ENCODE measurements around the gene PEX26. TPM values are rescaled to one million over a fixed set of nuclear protein-coding genes. Genes with fewer than 3 reads are reported as not detected.

The PEX26 gene
- total and polyA plus RNA-seq, 2 donors (not counting 1 experiment from before 2014, with no cell fraction given) = 10.9 to 33.4 TPM

GRCh38 chr22:18064636-18065035 is 13.2 kb upstream of the PEX26 start:
- Mint-ChIP-seq H3K27me3 (no peaks in the 10 kb centered on the region), H3K4me3 (peak overlapping the region; percentile 79), H3K27ac (peak overlapping the region; percentile 13), H3K4me1 (peaks cover 55% of the 10 kb centered on the region), H3K9me3 (ENCODE audit: insufficient read depth) (no peaks in the 10 kb centered on the region)
- no peaks in the 10 kb centered on the region for H4K20me1 ChIP-seq (ENCODE audit: control insufficient read depth, insufficient read depth, low read length, poor library complexity, severe bottlenecking)
- H3K4me2 ChIP-seq (replicated peaks; ENCODE audit: low read depth, low read length, poor library complexity, severe bottlenecking) = peak overlapping the region; percentile 63
- 94% methylated on average over 4 of the region's 7 CpGs for WGBS (ENCODE audit: insufficient coverage)
- ATAC-seq (ENCODE audit: low read depth) (no peak), DNase-seq (no peak)
- intact Hi-C loops (cut with micrococcal nuclease) = no loop called here
- no peaks in the 10 kb centered on the region for H3K36me3 ChIP-seq (replicated peaks in 1 of 2; ENCODE audit: control extremely low read depth in 1 of 2, control insufficient read depth in 1 of 2, extremely low read depth in 1 of 2, insufficient read depth in 2 of 2, low read length in 1 of 2)
- no peak overlapping the region for H3K9ac ChIP-seq (ENCODE audit: low read length)
- no peaks in the 10 kb centered on the region for H3K9me3 ChIP-seq (ENCODE audit: control extremely low read depth in 1 of 3, control insufficient read depth in 2 of 3, insufficient read depth in 1 of 3, low read length in 2 of 3)
- H3K4me3 ChIP-seq (ENCODE audit: control extremely low read depth in 1 of 5, extremely low read depth in 1 of 5, insufficient read depth in 1 of 5, low read depth in 2 of 5, low read length in 4 of 5) = no peak overlapping the region
- TF ChIP-seq EZH2 (IDR thresholded peaks at IDR 0.05; ENCODE audit: borderline replicate concordance, insufficient read depth, low read depth, low read length, poor library complexity, severe bottlenecking) = no peak
- TF ChIP-seq, protein P1, sequence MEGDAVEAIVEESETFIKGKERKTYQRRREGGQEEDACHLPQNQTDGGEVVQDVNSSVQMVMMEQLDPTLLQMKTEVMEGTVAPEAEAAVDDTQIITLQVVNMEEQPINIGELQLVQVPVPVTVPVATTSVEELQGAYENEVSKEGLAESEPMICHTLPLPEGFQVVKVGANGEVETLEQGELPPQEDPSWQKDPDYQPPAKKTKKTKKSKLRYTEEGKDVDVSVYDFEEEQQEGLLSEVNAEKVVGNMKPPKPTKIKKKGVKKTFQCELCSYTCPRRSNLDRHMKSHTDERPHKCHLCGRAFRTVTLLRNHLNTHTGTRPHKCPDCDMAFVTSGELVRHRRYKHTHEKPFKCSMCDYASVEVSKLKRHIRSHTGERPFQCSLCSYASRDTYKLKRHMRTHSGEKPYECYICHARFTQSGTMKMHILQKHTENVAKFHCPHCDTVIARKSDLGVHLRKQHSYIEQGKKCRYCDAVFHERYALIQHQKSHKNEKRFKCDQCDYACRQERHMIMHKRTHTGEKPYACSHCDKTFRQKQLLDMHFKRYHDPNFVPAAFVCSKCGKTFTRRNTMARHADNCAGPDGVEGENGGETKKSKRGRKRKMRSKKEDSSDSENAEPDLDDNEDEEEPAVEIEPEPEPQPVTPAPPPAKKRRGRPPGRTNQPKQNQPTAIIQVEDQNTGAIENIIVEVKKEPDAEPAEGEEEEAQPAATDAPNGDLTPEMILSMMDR (IDR thresholded peaks at IDR 0.05) = no peak
- CTCF ChIA-PET = interaction anchor here (0.9 to 3.5 kb wide), 5 partner anchors 8 to 234 kb away, joined by 3 to 38 read pairs (median 7); partner anchors contain the start of gene PEX26
- H3K79me2 ChIP-seq (ENCODE audit: control insufficient read depth, insufficient read depth, low read length) = peaks cover 3% of the 10 kb centered on the region
- peaks cover 42 to 54% of the 10 kb centered on the region in 2 donors for H3K4me1 ChIP-seq (ENCODE audit: control insufficient read depth in 2 of 2, insufficient read depth in 2 of 2, low read length in 2 of 2)
- no peaks in the 10 kb centered on the region for H3K27me3 ChIP-seq (replicated peaks in 1 of 4; ENCODE audit: control extremely low read depth in 1 of 4, control insufficient read depth in 3 of 4, insufficient read depth in 4 of 4, low read length in 3 of 4)
- no peak overlapping the region for H3K27ac ChIP-seq (ENCODE audit: low read length in 2 of 2)
- POLR2A ChIA-PET = interaction anchor here (2.5 kb wide), 1 partner anchor 8 kb away, joined by 13 read pairs; no protein-coding TSS in a partner anchor
- no peak overlapping the region for H2AFZ ChIP-seq (ENCODE audit: insufficient read depth, low read depth, low read length, poor library complexity, severe bottlenecking)

- ChIA-PET CTCF (interaction anchor here (0.9 to 3.5 kb wide), 6 partner anchors 8 to 235 kb away, joined by 3 to 38 read pairs (median 5); partner anchors contain the start of gene PEX26), POLR2A (interaction anchor here (0.6 to 2.5 kb wide), 3 partner anchors 8 to 86 kb away, joined by 3 to 13 read pairs (median 3); no protein-coding TSS in a partner anchor)
- no peaks in the 10 kb centered on the region for H4K20me1 ChIP-seq (ENCODE audit: control insufficient read depth, insufficient read depth, low read length, poor library complexity, severe bottlenecking)
- ATAC-seq (ENCODE audit: low read depth) = peak; percentile 32
- no peak overlapping the region for H3K4me3 ChIP-seq (ENCODE audit: control extremely low read depth in 1 of 5, extremely low read depth in 1 of 5, insufficient read depth in 1 of 5, low read depth in 2 of 5, low read length in 4 of 5)
- no peaks in the 10 kb centered on the region for H3K27me3 ChIP-seq (replicated peaks in 1 of 4; ENCODE audit: control extremely low read depth in 1 of 4, control insufficient read depth in 3 of 4, insufficient read depth in 4 of 4, low read length in 3 of 4)
- no peak overlapping the region for H2AFZ ChIP-seq (ENCODE audit: insufficient read depth, low read depth, low read length, poor library complexity, severe bottlenecking)
- no peak for DNase-seq
- Mint-ChIP-seq H3K4me3 (peak overlapping the region; percentile 79), H3K4me1 (peaks cover 61% of the 10 kb centered on the region), H3K27me3 (no peaks in the 10 kb centered on the region), H3K9me3 (ENCODE audit: insufficient read depth) (no peaks in the 10 kb centered on the region), H3K27ac (peak overlapping the region; percentile 87)
- 19% methylated on average over 7 of the region's 9 CpGs for WGBS (ENCODE audit: insufficient coverage)
- peaks cover under 1% of the 10 kb centered on the region for H3K79me2 ChIP-seq (ENCODE audit: control insufficient read depth, insufficient read depth, low read length)
- peaks cover 44 to 55% of the 10 kb centered on the region in 2 donors for H3K4me1 ChIP-seq (ENCODE audit: control insufficient read depth in 2 of 2, insufficient read depth in 2 of 2, low read length in 2 of 2)
- H3K27ac ChIP-seq (ENCODE audit: low read length in 2 of 2) = no peak overlapping the region
- intact Hi-C loops (cut with micrococcal nuclease) = no loop called here
- H3K4me2 ChIP-seq (replicated peaks; ENCODE audit: low read depth, low read length, poor library complexity, severe bottlenecking) = peak overlapping the region; percentile 63
- H3K36me3 ChIP-seq (replicated peaks in 1 of 2; ENCODE audit: control extremely low read depth in 1 of 2, control insufficient read depth in 1 of 2, extremely low read depth in 1 of 2, insufficient read depth in 2 of 2, low read length in 1 of 2) = no peaks in the 10 kb centered on the region
- TF ChIP-seq EZH2 (IDR thresholded peaks at IDR 0.05; ENCODE audit: borderline replicate concordance, insufficient read depth, low read depth, low read length, poor library complexity, severe bottlenecking) = no peak
- TF ChIP-seq, protein P1 (IDR thresholded peaks at IDR 0.05) = no peak
- H3K9me3 ChIP-seq (ENCODE audit: control extremely low read depth in 1 of 3, control insufficient read depth in 2 of 3, insufficient read depth in 1 of 3, low read length in 2 of 3) = no peaks in the 10 kb centered on the region
- H3K9ac ChIP-seq (ENCODE audit: low read length) = no peak overlapping the region
Observed at GRCh38 chr22:18065256-18065655, 12.5 kb upstream of the PEX26 start.

Data from B cell (primary cell).